ENCODE measurements around the gene GGTLC2. TPM values are rescaled to one million over a fixed set of nuclear protein-coding genes. Genes with fewer than 3 reads are reported as not detected.
A peak's percentile ranks its signal among the peaks of the same experiment; 100 is the strongest.

The GGTLC2 gene
- total RNA-seq, 6 donors from 2014 or later = 0.89 to 5.3 (median 4.3) TPM; not detected in 2

- Histone ChIP-seq H3K27ac (no peak overlapping the region), H3K27me3 (no peaks in the 10 kb centered on the region), H3K9me3 (no peaks in the 10 kb centered on the region), H3K4me1 (peaks cover 4 to 17% (median 12%) of the 10 kb centered on the region in 4 donors), H3K4me3 (no peak overlapping the region), H3K36me3 (no peaks in the 10 kb centered on the region)
- TF ChIP-seq POLR2A (IDR thresholded peaks at IDR 0.05) = no peak
- 80 to 84% methylated on average over 4 of the region's 4 CpGs for WGBS, 2 donors
- ATAC-seq (ENCODE audit: low FRiP score in 2 of 2) = no peak
- no peak for DNase-seq
These were observed 45.4 kb downstream of the GGTLC2 start for GRCh38 chr22:22689621-22690345.

GRCh38 chr22:22691055-22691454 is 46.6 kb downstream of the GGTLC2 start:
- 52 to 67% methylated on average over 5 of the region's 5 CpGs for WGBS, 2 donors
- DNase-seq (no peak), ATAC-seq (ENCODE audit: low FRiP score in 2 of 2) (no peak)
- TF ChIP-seq POLR2AphosphoS5 (IDR thresholded peaks at IDR 0.05) = no peak
- TF ChIP-seq POLR2A (IDR thresholded peaks at IDR 0.05) = no peak
- no peak for TF ChIP-seq EP300 (IDR thresholded peaks at IDR 0.05)
- no peak for TF ChIP-seq CTCF (IDR thresholded peaks at IDR 0.05)
- Histone ChIP-seq H3K36me3 (no peaks in the 10 kb centered on the region), H3K27me3 (no peaks in the 10 kb centered on the region), H3K4me1 (peaks cover 4 to 17% (median 12%) of the 10 kb centered on the region in 4 donors), H3K9me3 (no peaks in the 10 kb centered on the region), H3K27ac (no peak overlapping the region), H3K4me3 (no peak overlapping the region)

- no peak overlapping the region for H3K27ac ChIP-seq
- peaks cover 4 to 17% (median 12%) of the 10 kb centered on the region in 4 donors for H3K4me1 ChIP-seq
- no peak for ATAC-seq (ENCODE audit: low FRiP score in 2 of 2)
- WGBS, 2 donors = 84 to 85% methylated on average over 6 to 8 of the region's 8 CpGs
- no peaks in the 10 kb centered on the region for H3K27me3 ChIP-seq
- TF ChIP-seq EP300 (IDR thresholded peaks at IDR 0.05) (no peak), POLR2A (IDR thresholded peaks at IDR 0.05) (no peak), CTCF (IDR thresholded peaks at IDR 0.05) (no peak), POLR2AphosphoS5 (IDR thresholded peaks at IDR 0.05) (no peak)
- H3K4me3 ChIP-seq = no peak overlapping the region
- no peak for DNase-seq
- no peaks in the 10 kb centered on the region for H3K9me3 ChIP-seq
- no peaks in the 10 kb centered on the region for H3K36me3 ChIP-seq
These were observed 47.6 kb downstream of the GGTLC2 start for GRCh38 chr22:22691716-22692701.

- Histone ChIP-seq H3K9me3 (no peaks in the 10 kb centered on the region), H3K27me3 (no peaks in the 10 kb centered on the region), H3K27ac (no peak overlapping the region), H3K4me3 (no peak overlapping the region), H3K36me3 (no peaks in the 10 kb centered on the region), H3K4me1 (peaks cover 4 to 17% (median 12%) of the 10 kb centered on the region in 4 donors)
- 48 to 54% methylated on average over 8 of the region's 8 CpGs for WGBS, 2 donors
- TF ChIP-seq POLR2A (IDR thresholded peaks at IDR 0.05) (no peak), EP300 (IDR thresholded peaks at IDR 0.05) (no peak), CTCF (IDR thresholded peaks at IDR 0.05) (peak in 5 of 6 experiments; percentile 13 to 64 (median 44)), POLR2AphosphoS5 (IDR thresholded peaks at IDR 0.05) (no peak)
- DNase-seq (peak in 1 of 2 donors; percentile 33), ATAC-seq (ENCODE audit: low FRiP score in 2 of 2) (peak in 1 of 2 donors; percentile 80)
These were observed 48.5 kb downstream of the GGTLC2 start for GRCh38 chr22:22692707-22693530.
